Effector CD8-positive, alpha-beta T cell (primary cell): ENCODE measurements around the gene RASGRP4.
A peak's percentile ranks its signal among the peaks of the same experiment; 100 is the strongest.
"Not testable (repeated sequence)": the region's sequence is repeated elsewhere in the genome, so short reads cannot be mapped to it uniquely, and the experiment has no call there.

Experiments used
- DNase-seq: peaks from one replicate; lab custom pipeline; 2025; lab: John Stamatoyannopoulos, UW

Gene RASGRP4

DNA sequence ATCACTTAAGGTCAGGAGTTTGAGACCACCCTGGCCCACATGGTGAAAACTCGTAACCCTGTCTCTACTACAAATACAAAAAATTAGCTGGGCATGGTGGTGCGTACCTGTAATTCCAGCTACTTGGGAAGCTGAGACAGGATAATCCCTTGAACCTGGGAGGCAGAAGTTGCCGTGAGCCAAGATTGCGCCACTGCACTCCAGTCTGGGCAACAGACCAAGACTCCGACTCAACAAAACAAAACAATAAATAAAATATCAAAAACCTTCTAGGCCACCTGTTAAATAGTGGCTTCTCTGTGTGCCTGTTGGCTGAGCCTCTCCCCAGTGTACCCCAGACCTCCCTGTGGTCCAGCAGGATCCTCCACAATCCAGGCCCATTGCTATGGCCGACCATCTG, 54.9 kb downstream of the RASGRP4 start:
- DNase-seq = no peak

DNA sequence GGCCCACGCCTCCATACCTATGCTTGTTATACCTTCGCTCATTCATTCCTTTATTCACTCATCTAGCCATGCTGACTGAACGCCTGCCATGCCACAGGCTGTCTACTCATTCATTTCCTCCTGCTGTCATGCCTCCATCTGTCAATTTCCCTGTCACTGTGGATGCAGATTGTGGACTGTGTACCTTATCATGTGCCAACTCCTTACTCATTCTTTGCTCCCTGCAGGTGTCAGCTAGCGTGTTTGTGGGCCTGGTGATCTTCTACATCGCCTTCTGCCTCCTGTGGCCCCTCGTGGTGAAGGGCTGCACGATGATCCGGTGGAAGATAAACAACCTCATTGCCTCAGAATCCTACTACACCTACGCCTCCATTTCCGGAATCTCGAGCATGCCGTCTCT, 55.7 kb downstream of the RASGRP4 start:
- DNase-seq = no peak

DNA sequence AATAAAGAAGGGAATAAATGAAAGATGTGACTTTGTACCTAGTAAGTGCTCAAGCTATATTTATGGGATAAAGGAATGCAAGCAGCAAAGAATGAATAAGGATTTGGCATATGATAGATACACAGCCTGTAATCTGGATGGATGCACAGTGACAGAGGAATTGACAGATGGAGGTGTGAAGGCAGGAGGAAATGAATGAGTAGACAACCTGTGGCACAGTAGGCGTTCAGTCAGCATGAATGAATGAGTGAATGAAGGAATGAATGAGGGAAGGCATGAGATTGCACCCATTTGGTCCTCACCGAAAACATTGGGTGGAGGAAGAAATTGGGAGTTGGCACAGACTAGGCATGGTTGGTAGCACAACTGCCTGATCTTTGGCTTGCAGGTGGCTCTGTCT, 56.4 kb downstream of the RASGRP4 start:
- no peak for DNase-seq

DNA sequence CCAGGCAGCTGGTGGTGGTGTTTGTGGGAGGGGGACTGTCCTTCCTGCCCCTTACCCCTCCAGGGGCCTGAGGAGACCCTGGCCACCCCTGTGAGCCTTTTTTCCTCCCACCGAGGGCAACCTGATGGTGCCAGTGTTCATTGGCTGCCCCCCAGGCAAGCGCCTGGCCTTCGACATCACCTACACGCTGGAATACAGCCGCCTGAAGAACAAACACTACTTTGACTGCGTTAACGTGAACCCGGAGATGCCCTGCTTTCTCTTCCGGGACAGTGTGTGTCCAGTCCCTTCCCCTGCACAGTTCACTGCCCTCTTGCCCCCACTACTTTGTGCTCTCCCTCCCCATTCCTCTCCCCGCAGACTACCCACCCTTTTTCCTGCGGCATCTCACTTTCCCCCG, 59.0 kb downstream of the RASGRP4 start:
- no peak for DNase-seq

DNA sequence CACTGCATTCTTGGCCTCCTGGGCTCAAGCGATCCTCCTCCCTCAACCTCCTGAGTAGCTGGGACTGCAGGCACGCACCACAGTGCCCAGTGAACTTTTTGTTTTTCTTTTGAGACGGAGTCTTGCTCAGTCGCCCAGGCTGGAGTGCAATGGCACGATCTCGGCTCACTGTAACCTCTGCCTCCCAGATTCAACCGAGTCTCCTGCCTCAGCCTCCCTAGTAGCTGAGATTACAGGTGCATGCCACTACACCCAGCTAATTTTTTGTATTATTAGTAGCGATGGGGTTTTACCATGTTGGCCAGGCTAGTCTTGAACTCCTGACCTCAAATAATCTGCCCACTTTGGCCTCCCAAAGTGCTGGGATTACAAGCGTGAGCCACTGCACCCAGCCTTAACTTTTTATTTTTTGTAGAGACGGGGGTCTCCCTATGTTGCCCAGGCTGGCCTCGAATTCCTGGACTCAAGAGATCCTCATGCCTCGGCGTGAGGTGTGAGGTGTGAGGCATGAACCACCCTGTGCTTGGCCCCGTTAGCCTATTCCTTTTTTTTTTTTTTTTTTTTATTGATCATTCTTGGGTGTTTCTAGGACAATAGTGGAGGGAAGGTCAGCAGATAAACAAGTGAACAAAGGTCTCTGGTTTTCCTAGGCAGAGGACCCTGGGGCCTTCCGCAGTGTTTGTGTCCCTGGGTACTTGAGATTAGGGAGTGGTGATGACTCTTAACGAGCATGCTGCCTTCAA, 62.9 kb downstream of the RASGRP4 start:
- not testable (repeated sequence) for DNase-seq

- DNase-seq = peak; percentile 41
Measured at GRCh38 chr19:38362076-38362945, 63.7 kb downstream of the RASGRP4 start.

DNA sequence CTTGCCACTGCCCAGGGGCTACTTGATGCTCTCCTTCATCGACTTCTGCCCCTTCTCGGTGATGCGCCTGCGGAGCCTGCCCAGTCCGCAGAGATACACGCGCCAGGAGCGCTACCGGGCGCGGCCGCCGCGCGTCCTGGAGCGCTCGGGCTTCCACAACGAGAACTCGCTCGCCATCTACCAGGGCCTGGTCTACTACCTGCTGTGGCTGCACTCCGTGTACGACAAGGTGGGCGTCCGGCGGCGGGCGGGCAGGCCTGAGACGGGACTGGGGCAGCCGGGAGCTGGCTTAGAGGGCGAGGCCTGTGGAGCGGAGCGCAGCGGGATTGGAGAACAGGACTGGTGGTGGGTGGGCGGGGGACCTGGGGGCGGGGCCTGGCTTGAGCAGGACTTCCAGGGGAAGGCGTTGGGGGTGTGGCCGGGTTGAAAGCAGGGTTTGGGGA, 64.4 kb downstream of the RASGRP4 start:
- peak; percentile 49 for DNase-seq

DNA sequence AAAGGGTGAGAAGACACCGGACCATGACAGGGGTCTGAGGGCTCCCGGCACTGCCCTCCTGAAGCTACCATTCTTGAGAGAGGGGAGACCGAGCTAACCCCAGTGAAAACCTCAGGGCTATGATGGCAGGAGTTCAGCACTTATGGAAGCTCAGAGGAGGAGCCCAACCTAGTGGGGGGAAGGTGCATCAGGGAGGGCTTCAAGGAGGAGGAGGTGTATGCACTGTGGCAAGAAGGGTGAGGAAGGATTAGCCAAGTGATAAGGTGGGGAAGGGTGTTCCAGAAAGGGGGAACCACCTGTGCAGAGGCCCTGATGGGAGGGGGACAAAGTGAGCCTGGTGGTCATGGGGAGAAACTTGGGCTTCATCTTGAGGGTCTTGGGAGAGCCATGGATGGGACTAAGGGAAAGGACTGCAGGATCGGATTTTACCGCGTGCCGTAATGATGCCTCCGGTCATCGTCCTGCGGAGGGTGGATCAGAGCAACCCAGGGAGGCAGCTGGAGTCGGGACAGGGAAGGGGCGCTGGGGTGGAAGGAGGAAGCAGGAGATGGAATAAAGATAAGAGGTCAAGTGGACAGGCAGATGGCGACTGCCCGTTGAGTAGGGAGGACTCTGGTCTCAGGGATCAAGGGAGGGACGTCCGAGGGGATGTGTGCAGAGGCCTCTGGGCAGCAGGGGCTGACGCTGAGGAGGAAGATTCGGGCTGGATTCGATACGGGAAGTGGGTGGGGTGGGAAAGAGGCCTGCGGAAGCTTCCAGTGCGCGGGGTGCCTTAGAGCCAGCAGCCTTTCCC, 65.0 kb downstream of the RASGRP4 start:
- DNase-seq = no peak

- no peak for DNase-seq
Measured at GRCh38 chr19:38360351-38360750, 65.7 kb downstream of the RASGRP4 start.

GRCh38 chr19:38359242-38360021, 66.6 kb downstream of the RASGRP4 start:
- DNase-seq = no peak
